Measurements from ENCODE around the gene LSG1.

Gene LSG1

GRCh38 chr3:194602669-194603171 is 69.3 kb downstream of the LSG1 start:
- H3K27ac ChIP-seq: no peak overlapping the region
- TF ChIP-seq CTCF (IDR thresholded peaks at IDR 0.05) (no peak), ZFX (IDR thresholded peaks at IDR 0.05; ENCODE audit: borderline replicate concordance) (no peak)

- H3K27ac ChIP-seq: no peak overlapping the region
- no peak for TF ChIP-seq ZFX (IDR thresholded peaks at IDR 0.05; ENCODE audit: borderline replicate concordance)
- TF ChIP-seq CTCF (IDR thresholded peaks at IDR 0.05): no peak
Observed at GRCh38 chr3:194598771-194599557, 73.0 kb downstream of the LSG1 start.

- TF ChIP-seq CTCF (IDR thresholded peaks at IDR 0.05) (no peak), ZFX (IDR thresholded peaks at IDR 0.05; ENCODE audit: borderline replicate concordance) (no peak)
- no peak overlapping the region for H3K27ac ChIP-seq
Observed at GRCh38 chr3:194596906-194597305, 75.1 kb downstream of the LSG1 start.

GRCh38 chr3:194592798-194593752 is 78.9 kb downstream of the LSG1 start:
- no peak for TF ChIP-seq ZFX (IDR thresholded peaks at IDR 0.05; ENCODE audit: borderline replicate concordance)
- no peak for TF ChIP-seq CTCF (IDR thresholded peaks at IDR 0.05)
- no peak overlapping the region for H3K27ac ChIP-seq

Data from 22Rv1 (cell line).